GM18517 (cell line): ENCODE results near the gene RAB40B.
A peak's percentile ranks its signal among the peaks of the same experiment; 100 is the strongest.
"Not testable (repeated sequence)": the region's sequence is repeated elsewhere in the genome, so short reads cannot be mapped to it uniquely, and the experiment has no call there.

ENCODE experiments used
- ATAC-seq: cut with Tn5 transposase; IDR thresholded peaks from one replicate; pipeline ENCODE4 v1.9.1; 2021; ENCODE audit warnings: mild to moderate bottlenecking, moderate library complexity; ENCODE audit not compliant: unreplicated experiment

RAB40B gene

DNA sequence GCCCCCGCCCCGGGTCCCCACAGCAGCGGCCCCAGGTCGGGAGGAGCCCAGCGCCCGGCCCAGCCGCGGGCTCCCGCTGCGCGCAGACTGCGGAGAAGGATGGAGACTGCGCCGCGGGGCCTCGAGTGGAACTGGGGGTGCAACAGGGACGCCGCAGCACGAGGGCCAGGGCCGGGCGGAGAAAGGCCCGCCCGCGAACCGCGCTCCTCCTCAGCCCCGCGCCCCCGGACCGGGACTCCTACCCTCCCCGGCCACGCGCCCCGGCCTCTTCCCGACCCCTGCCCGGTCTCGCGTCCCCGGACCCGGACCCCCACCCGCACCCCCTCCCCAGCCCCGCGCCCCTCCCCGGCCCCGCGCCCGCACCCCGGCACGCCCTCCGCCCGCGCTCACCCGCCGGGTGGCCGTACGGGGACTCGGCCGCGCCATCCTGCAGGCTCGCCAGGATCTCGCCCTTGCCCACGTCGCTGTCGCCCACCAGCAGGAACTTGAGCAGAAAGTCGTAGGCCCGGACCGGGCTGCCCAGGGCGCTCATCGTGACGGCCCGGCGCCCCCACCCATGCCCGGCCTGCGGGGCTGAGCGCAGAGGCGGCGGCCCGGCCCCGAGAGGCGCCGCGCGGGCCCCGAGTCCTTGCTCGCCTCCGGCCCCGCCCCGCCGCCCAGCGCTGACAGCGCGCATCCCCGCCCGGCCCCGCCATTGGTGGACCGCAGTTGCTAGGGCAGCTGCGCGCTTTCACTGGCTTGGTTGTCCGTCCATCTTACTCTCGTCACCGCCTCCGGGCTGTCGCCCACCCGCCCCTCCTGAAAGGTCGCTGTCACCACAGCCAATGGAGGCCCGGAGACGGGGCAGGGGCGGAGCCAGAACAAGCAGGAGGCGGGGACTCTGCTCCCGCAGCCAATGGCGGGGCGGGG is at the start of gene RAB40B:
TSS of gene RAB40B (minus strand) at position 634 of the 909 bp plus-strand sequence. CDS start at position 532, 102 bp downstream.
- peak; percentile 97 for ATAC-seq

- no peak for ATAC-seq
These were observed 47.0 kb upstream of the RAB40B start for GRCh38 chr17:82745524-82745923.

- ATAC-seq, result not testable (repeated sequence)
These were observed 46.2 kb upstream of the RAB40B start for GRCh38 chr17:82744736-82745135.

DNA sequence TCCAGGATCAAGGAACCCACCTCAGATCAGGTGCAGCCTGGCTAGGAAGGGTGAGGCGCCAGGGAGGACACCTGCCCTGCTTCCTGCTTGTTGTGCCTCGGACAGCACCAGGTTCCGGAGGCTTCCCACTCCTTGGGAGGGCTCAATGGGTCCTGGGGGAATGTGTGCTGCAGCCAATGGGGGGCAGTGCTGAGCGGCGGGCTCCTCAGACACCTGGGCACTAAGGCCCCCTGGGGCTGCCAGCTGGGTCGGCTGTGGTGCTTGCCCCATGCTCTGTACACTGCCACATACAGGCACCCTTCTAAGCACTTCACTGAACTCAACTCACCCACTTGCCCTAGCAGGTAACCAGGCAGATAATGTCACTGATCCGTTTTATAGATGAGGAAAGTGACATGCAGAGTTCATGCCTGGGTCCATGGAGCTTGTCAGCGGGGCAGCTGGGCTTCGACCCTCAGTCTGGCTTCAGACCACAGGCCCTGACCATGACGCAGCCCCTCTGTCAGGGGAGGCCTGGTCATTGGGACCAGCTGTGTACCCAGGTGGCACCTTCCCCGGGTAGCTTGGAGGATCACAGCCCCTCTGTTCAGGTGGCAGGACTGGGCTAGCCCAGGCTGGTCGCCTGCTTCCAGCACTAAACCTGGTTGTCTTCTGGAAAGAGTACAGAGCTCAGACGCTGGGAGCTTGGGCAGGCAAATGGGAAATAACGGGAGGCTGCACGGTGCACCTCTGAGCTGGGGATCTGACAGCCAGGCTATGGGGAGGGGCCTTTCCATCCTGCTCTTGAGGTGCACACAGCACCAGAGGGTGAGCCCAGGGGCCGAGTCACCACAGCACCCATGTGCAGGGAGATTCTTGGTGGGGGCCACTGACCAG is 45.1 kb upstream of the RAB40B start:
- no peak for ATAC-seq

DNA sequence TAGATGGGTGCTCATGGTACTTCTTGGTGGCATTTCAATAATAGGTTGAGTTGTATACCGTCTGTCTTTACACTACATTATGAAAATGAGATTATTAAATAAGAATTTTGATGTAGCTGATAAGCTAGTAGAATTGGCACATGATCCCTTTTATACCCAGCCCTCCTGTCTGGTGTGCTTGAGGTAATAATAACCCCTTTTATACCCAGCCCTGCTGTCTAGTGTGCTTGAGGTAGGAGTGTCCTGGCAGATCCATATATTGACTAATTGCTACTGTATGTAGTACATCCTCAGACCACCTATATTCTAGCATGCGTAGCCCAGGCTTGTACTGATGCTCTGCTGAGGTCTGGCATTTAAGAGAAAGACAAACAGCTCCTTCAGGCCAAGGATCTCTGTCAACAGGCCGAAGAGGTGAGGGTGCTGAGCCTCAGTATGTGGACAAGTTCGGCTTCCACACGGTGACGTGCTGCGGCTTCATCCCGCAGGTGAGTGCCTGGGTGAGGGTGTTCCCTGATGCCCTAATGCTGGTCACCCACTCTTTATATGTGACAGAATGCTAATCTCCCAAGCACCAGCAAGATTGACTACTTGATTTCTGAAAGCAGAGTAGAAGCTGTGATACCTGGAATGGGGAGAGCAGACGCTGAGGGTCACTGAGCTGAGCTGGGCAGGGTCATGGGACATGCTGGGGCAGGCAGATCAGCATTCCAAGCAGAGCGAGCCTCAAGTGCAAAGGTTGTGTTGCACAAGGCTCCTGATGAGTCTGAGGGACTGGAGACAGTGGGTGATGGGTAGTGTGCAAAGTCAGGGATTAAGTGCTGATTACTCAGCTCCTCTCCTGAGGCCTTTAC is 42.6 kb upstream of the RAB40B start:
- no peak for ATAC-seq

GRCh38 chr17:82737967-82738877 is 39.7 kb upstream of the RAB40B start:
- no peak for ATAC-seq

DNA sequence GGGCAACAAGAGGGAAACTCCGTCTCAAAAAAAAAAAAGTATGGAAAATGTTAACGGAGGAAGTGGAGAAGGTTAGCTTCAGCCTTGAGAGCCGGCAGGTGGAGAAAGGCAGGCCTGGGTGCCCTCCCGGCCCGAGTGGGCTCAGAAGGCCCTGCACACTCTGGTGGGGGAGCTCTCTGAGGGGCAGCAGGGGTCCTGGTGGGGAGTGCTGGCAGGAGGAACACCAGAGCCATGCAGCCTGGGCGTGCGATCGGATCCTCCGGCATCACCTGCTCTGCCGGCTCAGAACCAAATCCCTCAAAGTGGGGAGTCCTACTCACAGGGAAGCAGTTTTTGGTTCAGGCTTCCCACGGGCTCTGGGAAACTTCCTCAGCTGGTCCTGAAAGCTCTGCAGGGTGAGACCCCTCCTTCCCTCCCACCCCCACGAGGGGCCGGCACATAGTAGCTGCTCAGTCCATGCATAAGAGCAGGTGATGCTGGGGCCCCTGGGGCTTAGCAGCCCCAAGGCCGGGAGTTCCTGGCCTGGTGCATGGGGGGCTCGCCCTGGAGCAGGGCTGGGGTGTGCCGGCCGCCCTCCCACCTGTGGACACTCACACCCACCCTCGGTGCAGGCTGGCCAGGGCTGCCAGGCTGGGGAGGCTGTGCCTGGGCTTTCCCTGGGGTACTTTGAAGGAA is 38.1 kb upstream of the RAB40B start:
- no peak for ATAC-seq

- no peak for ATAC-seq
These were observed 36.7 kb upstream of the RAB40B start, which contains the start of gene FN3K for GRCh38 chr17:82734987-82735866. TSS of gene FN3K (plus strand) at chr17:82735615. CDS start at chr17:82735637, 22 bp downstream.

DNA sequence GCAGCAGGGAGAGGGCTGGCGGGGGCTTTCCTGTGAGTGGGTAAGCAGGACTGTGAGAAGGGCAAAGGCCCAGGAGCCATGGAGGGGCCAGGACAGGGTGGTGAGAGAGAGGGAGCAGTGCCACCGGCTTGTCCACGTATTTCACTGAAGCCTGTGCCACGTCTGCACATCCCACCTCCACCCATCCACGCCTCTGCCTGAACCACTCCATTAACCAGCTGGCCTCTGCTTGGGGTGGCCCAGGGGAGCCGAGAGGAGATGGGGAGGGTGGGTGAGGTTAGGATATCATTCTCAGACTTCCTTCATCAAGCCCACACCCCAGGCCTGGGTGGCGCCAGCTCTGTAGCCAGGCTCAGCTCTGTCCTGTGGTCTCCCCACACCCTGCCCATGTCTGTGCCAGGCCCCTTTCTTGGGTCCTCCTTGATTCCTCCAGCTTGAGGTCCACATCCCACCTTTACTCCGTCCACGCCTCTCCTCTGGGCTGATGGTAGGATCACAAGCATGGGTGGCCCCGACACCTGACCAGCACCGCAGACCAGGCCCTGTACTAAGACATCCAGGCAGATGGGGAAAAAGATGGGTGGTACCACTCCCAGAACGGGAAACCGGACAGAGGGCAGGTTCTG is 33.7 kb upstream of the RAB40B start:
- no peak for ATAC-seq

DNA sequence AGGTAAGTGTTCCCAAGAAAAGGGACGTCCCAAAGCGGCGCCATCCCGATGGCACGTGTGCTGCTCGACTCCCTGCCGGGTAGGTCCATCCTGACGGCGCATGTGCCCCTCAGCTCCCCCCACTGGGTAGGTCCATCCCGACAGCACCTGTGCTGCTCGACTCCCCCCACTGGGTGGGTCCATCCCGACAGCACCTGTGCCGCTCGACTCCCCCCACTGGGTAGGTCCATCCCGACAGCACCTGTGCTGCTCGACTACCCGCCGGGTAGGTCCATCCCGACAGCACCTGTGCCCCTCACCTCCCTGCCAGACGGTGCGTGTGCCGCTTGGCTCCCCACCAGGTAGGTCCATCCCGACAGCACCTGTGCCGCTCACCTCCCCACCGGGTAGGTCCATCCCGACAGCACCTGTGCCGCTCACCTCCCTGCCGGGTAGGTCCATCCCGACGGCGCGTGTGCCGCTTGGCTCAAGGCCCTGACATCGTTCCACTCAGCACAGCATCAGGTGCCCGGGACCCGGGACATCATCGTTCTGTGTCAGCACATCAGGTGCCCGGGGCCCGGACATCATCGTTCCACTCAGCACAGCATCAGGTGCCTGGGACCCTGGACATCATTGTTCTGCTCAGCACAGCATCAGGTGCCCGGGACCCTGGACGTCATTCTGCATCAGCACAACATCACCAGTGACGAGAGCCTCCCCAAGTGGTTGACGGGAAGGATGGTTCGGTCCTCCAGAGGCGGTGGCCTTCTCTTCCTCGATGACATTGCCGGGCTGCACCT is 31.2 kb upstream of the RAB40B start:
- no peak for ATAC-seq

- ATAC-seq, result no peak
These were observed 27.9 kb upstream of the RAB40B start for GRCh38 chr17:82726427-82726826.

DNA sequence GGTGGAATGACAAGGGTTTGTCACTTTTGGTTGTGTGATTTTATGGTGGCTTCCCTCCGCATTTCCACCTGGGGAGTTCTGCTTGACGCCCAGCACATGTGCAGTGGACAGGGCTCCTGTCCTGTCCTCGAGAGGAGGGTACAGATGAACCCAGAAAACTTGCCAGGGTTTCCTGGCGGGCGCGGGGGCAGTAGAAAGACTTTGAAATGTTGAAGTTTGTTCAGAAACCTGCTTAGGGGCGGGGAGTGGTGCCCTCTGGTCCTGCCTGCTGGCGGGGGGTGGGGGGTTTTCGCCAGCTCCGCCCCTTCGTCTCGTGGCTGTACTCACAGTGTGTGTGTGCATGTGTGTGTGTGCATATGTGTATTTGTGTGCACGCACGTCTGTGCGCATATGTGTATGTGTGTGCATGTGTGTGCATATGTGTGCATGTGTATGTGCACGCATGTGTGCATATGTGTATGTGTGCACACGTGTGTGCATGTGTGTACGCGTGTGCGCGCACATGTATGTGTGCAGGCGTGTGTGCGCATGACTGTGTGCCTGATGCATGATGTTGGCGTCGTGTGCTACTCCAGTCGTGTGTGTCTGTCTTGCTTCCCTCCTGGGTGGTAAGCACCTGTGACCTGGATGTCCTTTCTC is 24.8 kb upstream of the RAB40B start:
- no peak for ATAC-seq

DNA sequence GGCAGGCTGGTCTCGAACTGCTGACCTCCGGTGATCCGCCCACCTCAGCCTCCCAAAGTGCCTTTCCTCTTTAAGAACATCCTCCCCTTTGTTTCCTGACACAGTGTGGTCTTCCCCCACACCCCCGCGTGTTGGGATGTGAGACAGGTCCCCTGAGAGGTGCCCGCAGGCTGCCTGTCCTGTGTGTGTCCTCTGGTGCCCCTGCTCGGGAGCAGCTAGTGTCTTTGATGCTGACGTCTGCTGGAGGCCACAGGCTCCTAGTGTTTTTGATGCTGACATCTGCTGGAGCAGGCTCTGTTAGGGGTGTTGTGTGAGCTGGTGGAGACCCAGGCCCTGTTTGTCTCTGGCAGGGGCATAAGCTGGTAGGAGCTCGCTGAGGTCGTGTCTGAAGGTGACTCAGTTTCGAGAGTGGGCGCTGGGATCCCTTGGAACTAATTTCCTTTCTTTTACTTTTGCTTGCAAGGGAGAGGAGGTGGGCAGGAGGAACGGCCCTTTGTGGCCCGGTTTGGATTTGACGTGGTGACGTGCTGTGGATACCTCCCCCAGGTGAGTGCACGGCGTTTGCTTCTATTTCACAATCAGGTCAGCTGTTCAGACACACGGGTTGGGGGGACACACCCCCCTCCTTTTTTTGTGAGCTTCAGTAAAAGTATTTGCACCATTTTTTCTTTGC is 24.0 kb upstream of the RAB40B start:
- ATAC-seq, result no peak

DNA sequence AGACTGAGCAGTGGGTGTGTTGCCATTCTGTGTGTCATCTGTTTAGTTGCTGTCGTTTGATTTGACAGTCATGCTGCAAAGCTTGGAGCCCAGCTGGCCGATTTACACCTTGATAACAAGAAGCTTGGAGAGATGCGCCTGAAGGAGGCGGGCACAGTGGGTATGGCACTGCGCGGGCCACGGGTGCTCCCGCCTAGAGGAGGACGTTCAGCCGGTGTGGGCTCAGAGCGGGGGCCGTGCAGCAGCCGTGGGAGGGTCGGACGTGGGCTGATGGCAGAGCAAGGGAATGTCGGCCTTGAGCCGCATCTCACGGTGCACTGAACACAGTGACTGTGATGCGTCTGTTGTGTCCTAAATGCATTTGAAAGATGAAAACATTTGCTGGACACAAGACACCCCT is 21.7 kb upstream of the RAB40B start:
- no peak for ATAC-seq

- no peak for ATAC-seq
These were observed 20.6 kb upstream of the RAB40B start for GRCh38 chr17:82718986-82719685.
